ENCODE measurements around the gene HYI. TPM values are rescaled to one million over a fixed set of nuclear protein-coding genes. Genes with fewer than 3 reads are reported as not detected.
"Not testable (repeated sequence)": the region's sequence is repeated elsewhere in the genome, so short reads cannot be mapped to it uniquely, and the experiment has no call there.

Gene HYI
- total RNA-seq, 6 experiments from 2014 or later = 45.6 to 71.1 (median 61.7) TPM

GRCh38 chr1:43418858-43419257, 34.9 kb downstream of the HYI start:
- no peak overlapping the region for H3K4me3 Mint-ChIP-seq
- no peaks in the 10 kb centered on the region for H3K9me3 Mint-ChIP-seq
- peaks cover 4% of the 10 kb centered on the region for H3K27me3 Mint-ChIP-seq (ENCODE audit: insufficient read depth)

GRCh38 chr1:43415901-43416300, 37.8 kb downstream of the HYI start:
- DNase-seq = no peak
- no peak overlapping the region for H3K27ac Mint-ChIP-seq
- no peak overlapping the region for H3K4me3 Mint-ChIP-seq
- no peaks in the 10 kb centered on the region for H3K9me3 Mint-ChIP-seq
- no peak for TF ChIP-seq CTCF (IDR thresholded peaks at IDR 0.05)
- H3K4me1 Mint-ChIP-seq (ENCODE audit: low read depth) = peaks cover 15% of the 10 kb centered on the region
- H3K36me3 Mint-ChIP-seq (ENCODE audit: low read depth) = peaks cover 26% of the 10 kb centered on the region
- peaks cover 4% of the 10 kb centered on the region for H3K27me3 Mint-ChIP-seq (ENCODE audit: insufficient read depth)

More at GRCh38 chr1:43418858-43419257, 34.9 kb downstream of the HYI start:
- Mint-ChIP-seq H3K4me1 (ENCODE audit: low read depth) (peaks cover 7% of the 10 kb centered on the region), H3K27ac (no peak overlapping the region), H3K36me3 (ENCODE audit: low read depth) (peaks cover 13% of the 10 kb centered on the region)
- TF ChIP-seq CTCF (IDR thresholded peaks at IDR 0.05) = no peak
- no peak for DNase-seq

GRCh38 chr1:43414634-43415223, 39.0 kb downstream of the HYI start:
- TF ChIP-seq CTCF (IDR thresholded peaks at IDR 0.05) = peak; percentile 82

GRCh38 chr1:43413426-43413825, 40.3 kb downstream of the HYI start:
- H3K36me3 Mint-ChIP-seq (ENCODE audit: low read depth) = peaks cover 46% of the 10 kb centered on the region
- not testable (repeated sequence) for H3K4me3 Mint-ChIP-seq; DNase-seq; H3K9me3 Mint-ChIP-seq; H3K27me3 Mint-ChIP-seq (ENCODE audit: insufficient read depth)
- H3K27ac Mint-ChIP-seq = peak overlapping the region; percentile 29; the same call in 1 of the 2 replicates
- H3K4me1 Mint-ChIP-seq (ENCODE audit: low read depth) = peaks cover 27% of the 10 kb centered on the region

More at GRCh38 chr1:43414634-43415223, 39.0 kb downstream of the HYI start:
- H3K4me1 Mint-ChIP-seq (ENCODE audit: low read depth) = peaks cover 18% of the 10 kb centered on the region
- peak; percentile 28 for DNase-seq
- peak overlapping the region; percentile 17; the same call in 1 of the 2 replicates for H3K27ac Mint-ChIP-seq
- H3K36me3 Mint-ChIP-seq (ENCODE audit: low read depth) = peaks cover 33% of the 10 kb centered on the region
- peaks cover 4% of the 10 kb centered on the region for H3K27me3 Mint-ChIP-seq (ENCODE audit: insufficient read depth)
- H3K9me3 Mint-ChIP-seq = no peaks in the 10 kb centered on the region
- H3K4me3 Mint-ChIP-seq = no peak overlapping the region

GRCh38 chr1:43410571-43410970, 43.2 kb downstream of the HYI start:
- Mint-ChIP-seq H3K4me1 (ENCODE audit: low read depth) (peaks cover 27% of the 10 kb centered on the region), H3K4me3 (no peak overlapping the region), H3K27me3 (ENCODE audit: insufficient read depth) (peaks cover 4% of the 10 kb centered on the region), H3K36me3 (ENCODE audit: low read depth) (peaks cover 57% of the 10 kb centered on the region), H3K27ac (no peak overlapping the region), H3K9me3 (no peaks in the 10 kb centered on the region)
- DNase-seq = no peak
- TF ChIP-seq CTCF (IDR thresholded peaks at IDR 0.05) = no peak

GRCh38 chr1:43405876-43406234, 47.9 kb downstream of the HYI start:
- peaks cover 12% of the 10 kb centered on the region; the same call in 1 of the 2 replicates for H3K4me1 Mint-ChIP-seq (ENCODE audit: low read depth)
- H3K27ac Mint-ChIP-seq = no peak overlapping the region
- H3K9me3 Mint-ChIP-seq = no peaks in the 10 kb centered on the region
- H3K27me3 Mint-ChIP-seq (ENCODE audit: insufficient read depth) = no peaks in the 10 kb centered on the region
- TF ChIP-seq CTCF (IDR thresholded peaks at IDR 0.05) = no peak
- H3K4me3 Mint-ChIP-seq = no peak overlapping the region
- DNase-seq = no peak
- peaks cover 53% of the 10 kb centered on the region for H3K36me3 Mint-ChIP-seq (ENCODE audit: low read depth)

All from HFFc6 (cell line).